Measurements from ENCODE around the gene PNLIPRP2.

PNLIPRP2 gene

DNA sequence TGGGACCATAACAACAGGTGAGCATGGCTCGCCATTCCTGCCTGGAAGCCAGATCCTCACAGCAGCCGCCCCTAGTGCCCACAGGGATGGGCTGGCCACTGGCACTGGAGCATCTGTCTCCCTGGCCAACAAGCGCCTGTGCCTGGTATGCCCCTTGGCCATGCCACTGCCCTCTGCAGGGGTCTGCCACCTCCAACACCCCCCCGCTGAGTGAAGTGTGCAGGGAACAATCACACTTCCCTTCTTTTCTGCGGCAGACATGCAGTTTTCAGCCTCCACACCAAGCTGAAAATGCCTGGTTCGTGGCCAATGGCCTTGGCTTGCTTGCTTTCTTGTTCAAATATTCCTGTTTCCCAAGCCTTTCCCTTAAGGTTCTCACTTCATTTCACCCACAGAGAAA, 70.9 kb downstream of the PNLIPRP2 start:
- Histone ChIP-seq H3K36me3 (ENCODE audit: control insufficient read depth in 2 of 2, insufficient read depth in 1 of 2, low read length in 2 of 2) (peaks cover 0 to 20% of the 10 kb centered on the region in 2 experiments; a peak in 1 of 3 replicates), H3K9me3 (ENCODE audit: control insufficient read depth, insufficient read depth, low read depth, low read length) (no peaks in the 10 kb centered on the region), H3K27ac (ENCODE audit: extremely low read depth, low read depth, low read length) (no peak overlapping the region), H3K4me3 (ENCODE audit: low read depth, low read length) (no peak overlapping the region), H3K4me1 (ENCODE audit: control insufficient read depth, insufficient read depth, low read length) (no peaks in the 10 kb centered on the region)
- TF ChIP-seq ZSCAN30 (tag by site-specific recombination; IDR thresholded peaks at IDR 0.05) (no peak), ZNF324 (tag by site-specific recombination; IDR thresholded peaks at IDR 0.05) (no peak), KLF16 (tag by site-specific recombination; IDR thresholded peaks at IDR 0.05) (no peak), ZBTB44 (tag by site-specific recombination; IDR thresholded peaks at IDR 0.05) (no peak)
- TF ChIP-seq, protein P1, sequence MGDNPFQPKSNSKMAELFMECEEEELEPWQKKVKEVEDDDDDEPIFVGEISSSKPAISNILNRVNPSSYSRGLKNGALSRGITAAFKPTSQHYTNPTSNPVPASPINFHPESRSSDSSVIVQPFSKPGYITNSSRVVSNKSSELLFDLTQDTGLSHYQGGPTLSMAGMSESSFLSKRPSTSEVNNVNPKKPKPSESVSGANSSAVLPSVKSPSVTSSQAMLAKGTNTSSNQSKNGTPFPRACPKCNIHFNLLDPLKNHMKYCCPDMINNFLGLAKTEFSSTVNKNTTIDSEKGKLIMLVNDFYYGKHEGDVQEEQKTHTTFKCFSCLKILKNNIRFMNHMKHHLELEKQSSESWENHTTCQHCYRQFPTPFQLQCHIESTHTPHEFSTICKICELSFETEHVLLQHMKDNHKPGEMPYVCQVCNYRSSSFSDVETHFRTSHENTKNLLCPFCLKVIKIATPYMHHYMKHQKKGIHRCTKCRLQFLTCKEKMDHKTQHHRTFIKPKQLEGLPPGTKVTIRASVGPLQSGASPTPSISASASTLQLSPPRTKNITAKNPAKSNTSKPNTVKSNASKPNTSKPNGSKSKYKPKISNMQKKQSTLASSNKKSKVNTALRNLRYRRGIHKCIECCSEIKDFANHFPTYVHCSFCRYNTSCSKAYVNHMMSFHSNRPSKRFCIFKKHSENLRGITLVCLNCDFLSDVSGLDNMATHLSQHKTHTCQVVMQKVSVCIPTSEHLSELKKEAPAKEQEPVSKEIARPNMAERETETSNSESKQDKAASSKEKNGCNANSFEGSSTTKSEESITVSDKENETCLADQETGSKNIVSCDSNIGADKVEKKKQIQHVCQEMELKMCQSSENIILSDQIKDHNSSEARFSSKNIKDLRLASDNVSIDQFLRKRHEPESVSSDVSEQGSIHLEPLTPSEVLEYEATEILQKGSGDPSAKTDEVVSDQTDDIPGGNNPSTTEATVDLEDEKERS (tag by site-specific recombination; IDR thresholded peaks at IDR 0.05) = no peak
- POLR2A ChIA-PET = interaction anchor here (0.8 kb wide), 1 partner anchor 9 kb away, joined by 4 read pairs; no protein-coding TSS in a partner anchor
- CTCF ChIA-PET = interaction anchor here (0.7 to 2.3 kb wide), 3 partner anchors 10 to 524 kb away, joined by 3 to 13 read pairs (median 4); no protein-coding TSS in a partner anchor

DNA sequence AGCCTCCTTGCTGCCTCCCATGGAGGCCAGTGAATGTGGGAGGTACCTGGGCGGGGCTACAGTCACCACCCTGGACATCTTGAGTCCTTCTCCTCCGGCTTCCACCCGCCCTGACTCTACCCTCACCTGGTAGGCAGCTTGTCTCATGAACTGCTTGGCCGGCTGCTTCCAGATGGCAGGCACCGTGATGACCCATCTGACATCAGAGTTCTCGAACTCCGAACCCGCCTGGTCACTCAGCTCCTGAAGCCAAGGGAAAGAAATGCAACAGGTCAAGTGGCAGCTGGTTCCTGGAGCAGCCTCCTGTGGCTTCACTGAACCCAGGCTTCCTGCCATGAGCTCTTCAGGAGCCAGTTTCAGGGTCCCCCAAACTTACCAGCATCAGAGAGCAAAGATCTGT, 71.5 kb downstream of the PNLIPRP2 start:
- no peaks in the 10 kb centered on the region for H3K4me1 ChIP-seq (ENCODE audit: control insufficient read depth, insufficient read depth, low read length)
- H3K9me3 ChIP-seq (ENCODE audit: control insufficient read depth, insufficient read depth, low read depth, low read length) = no peaks in the 10 kb centered on the region
- TF ChIP-seq GLIS1 (tag by site-specific recombination; IDR thresholded peaks at IDR 0.05) = peak; percentile 67; the same call in 1 of the 2 replicates
- TF ChIP-seq ZNF623 (tag by site-specific recombination; IDR thresholded peaks at IDR 0.05) = no peak
- TF ChIP-seq ZFHX2 (tag by site-specific recombination; conservative IDR thresholded peaks at IDR 0.05) = 0 out of 2 replicates have a peak, but pooled peaks have one; percentile 9
- TF ChIP-seq ZNF24 (tag by site-specific recombination; IDR thresholded peaks at IDR 0.05) = no peak
- TF ChIP-seq SCRT2 (tag by site-specific recombination; IDR thresholded peaks at IDR 0.05) = peak; percentile 86
- TF ChIP-seq KLF1 (tag by site-specific recombination; IDR thresholded peaks at IDR 0.05) = 0 out of 2 replicates have a peak, but pooled peaks have one; percentile 31
- no peak for TF ChIP-seq ZNF26 (tag by site-specific recombination; IDR thresholded peaks at IDR 0.05)
- no peak for TF ChIP-seq ZNF645 (tag by site-specific recombination; IDR thresholded peaks at IDR 0.05)
- TF ChIP-seq GLIS2 (tag by site-specific recombination; IDR thresholded peaks at IDR 0.05) = no peak
- TF ChIP-seq, protein P2, sequence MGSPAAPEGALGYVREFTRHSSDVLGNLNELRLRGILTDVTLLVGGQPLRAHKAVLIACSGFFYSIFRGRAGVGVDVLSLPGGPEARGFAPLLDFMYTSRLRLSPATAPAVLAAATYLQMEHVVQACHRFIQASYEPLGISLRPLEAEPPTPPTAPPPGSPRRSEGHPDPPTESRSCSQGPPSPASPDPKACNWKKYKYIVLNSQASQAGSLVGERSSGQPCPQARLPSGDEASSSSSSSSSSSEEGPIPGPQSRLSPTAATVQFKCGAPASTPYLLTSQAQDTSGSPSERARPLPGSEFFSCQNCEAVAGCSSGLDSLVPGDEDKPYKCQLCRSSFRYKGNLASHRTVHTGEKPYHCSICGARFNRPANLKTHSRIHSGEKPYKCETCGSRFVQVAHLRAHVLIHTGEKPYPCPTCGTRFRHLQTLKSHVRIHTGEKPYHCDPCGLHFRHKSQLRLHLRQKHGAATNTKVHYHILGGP (tag by site-specific recombination; IDR thresholded peaks at IDR 0.05) = no peak
- TF ChIP-seq ZNF311 (tag by site-specific recombination; IDR thresholded peaks at IDR 0.05; ENCODE audit: borderline replicate concordance) = no peak
- no peak for TF ChIP-seq ZNF214 (tag by site-specific recombination; IDR thresholded peaks at IDR 0.05; ENCODE audit: borderline replicate concordance)
- no peak for TF ChIP-seq ZNF391 (tag by site-specific recombination; IDR thresholded peaks at IDR 0.05; ENCODE audit: borderline replicate concordance, low read depth)
- no peak for TF ChIP-seq ZNF148 (tag by site-specific recombination; IDR thresholded peaks at IDR 0.05; ENCODE audit: borderline replicate concordance)
- peak; percentile 75; the same call in 1 of the 2 replicates for TF ChIP-seq SCRT1 (tag by site-specific recombination; IDR thresholded peaks at IDR 0.05; ENCODE audit: borderline replicate concordance)
- peaks cover 0 to 20% of the 10 kb centered on the region in 2 experiments; a peak in 1 of 3 replicates for H3K36me3 ChIP-seq (ENCODE audit: control insufficient read depth in 2 of 2, insufficient read depth in 1 of 2, low read length in 2 of 2)
- ChIA-PET CTCF (interaction anchor here (0.6 to 2.3 kb wide), 6 partner anchors 9 to 524 kb away, joined by 3 to 13 read pairs (median 4); no protein-coding TSS in a partner anchor), POLR2A (interaction anchor here (0.5 to 0.8 kb wide), 2 partner anchors 10 to 29 kb away, joined by 4 read pairs; no protein-coding TSS in a partner anchor)
- no peak overlapping the region for H3K4me3 ChIP-seq (ENCODE audit: low read depth, low read length)
- no peak overlapping the region for H3K27ac ChIP-seq (ENCODE audit: extremely low read depth, low read depth, low read length)

Measured in HEK293 (cell line).